HepG2 (cell line): ENCODE results near the gene DPM2. TPM values are rescaled to one million over a fixed set of nuclear protein-coding genes. Genes with fewer than 3 reads are reported as not detected.

Source experiments
- AKNA ChIP-seq: sonication (generic); formaldehyde crosslinking; IDR thresholded peaks from 2 replicates; pipeline ENCODE4 v1.4.0; 2020; ENCODE audit warnings: missing genetic modification reagents, borderline replicate concordance
- CREB1 ChIP-seq, 2 experiments: fragments of 450-650 bp in 1 of 2; IDR thresholded peaks; 2 replicates each; pipeline ENCODE4 v1.6.1; 2016 to 2017; ENCODE audit warnings: control low read depth in 1 of 2, mild to moderate bottlenecking in 1 of 2, missing compliant biosample characterization in 1 of 2, missing genetic modification characterization in 1 of 2
- FOXM1 ChIP-seq: sonication (generic); formaldehyde crosslinking; IDR thresholded peaks from 2 replicates; pipeline ENCODE4 v1.5.0; 2020; ENCODE audit warnings: missing genetic modification reagents
- GATA4 ChIP-seq: sonication (generic); IDR thresholded peaks from 2 replicates; pipeline ENCODE4 v1.6.1; 2016; ENCODE audit warnings: antibody characterized with exemption, low read depth, borderline replicate concordance
- HMG20A ChIP-seq: IDR thresholded peaks from 2 replicates; pipeline ENCODE4 v1.6.1; 2016; ENCODE audit warnings: borderline replicate concordance
- PRPF4 ChIP-seq: fragments of 200-400 bp; formaldehyde crosslinking; IDR thresholded peaks from 2 replicates; pipeline ENCODE4 v1.6.1; 2016; ENCODE audit warnings: low read length, low read depth; ENCODE audit not compliant: poor library complexity, severe bottlenecking
- TEAD3 ChIP-seq: optimal IDR thresholded peaks from 2 replicates; pipeline ENCODE3; 2016; ENCODE audit warnings: borderline replicate concordance
- THRA ChIP-seq: sonication (generic); formaldehyde crosslinking; IDR thresholded peaks from 2 replicates; pipeline ENCODE4 v1.4.0; 2020; ENCODE audit warnings: missing genetic modification reagents, borderline replicate concordance
- ZFP36L2 ChIP-seq: sonication (generic); formaldehyde crosslinking; IDR thresholded peaks from 2 replicates; pipeline ENCODE4 v1.4.0; 2020; ENCODE audit warnings: missing genetic modification reagents
- ZFY ChIP-seq: sonication (generic); formaldehyde crosslinking; IDR thresholded peaks from 2 replicates; pipeline ENCODE4 v1.4.0; 2020; ENCODE audit warnings: missing genetic modification reagents
- ZMAT3 ChIP-seq: sonication (generic); formaldehyde crosslinking; conservative IDR thresholded peaks from 2 replicates; pipeline ENCODE4 v1.7.0; 2021; ENCODE audit warnings: missing genetic modification reagents
- ZNF230 ChIP-seq: sonication (generic); formaldehyde crosslinking; IDR thresholded peaks from 2 replicates; pipeline ENCODE4 v1.4.0; 2020; ENCODE audit warnings: mild to moderate bottlenecking, missing genetic modification reagents
- ZNF484 ChIP-seq: sonication (generic); formaldehyde crosslinking; IDR thresholded peaks from 2 replicates; pipeline ENCODE4 v1.5.1; 2020; ENCODE audit warnings: mild to moderate bottlenecking, low read depth, missing genetic modification reagents, borderline replicate concordance
- ZNF503 ChIP-seq: sonication (generic); formaldehyde crosslinking; IDR thresholded peaks from 2 replicates; pipeline ENCODE4 v1.4.0; 2020; ENCODE audit warnings: missing genetic modification reagents
- ZNF552 ChIP-seq: sonication (generic); formaldehyde crosslinking; IDR thresholded peaks from 2 replicates; pipeline ENCODE4 v1.9.0; 2022; ENCODE audit warnings: missing genetic modification reagents, mild to moderate bottlenecking, borderline replicate concordance
- polyA plus RNA-seq, 8 experiments: library from polyadenylated mRNA; depleted of rRNA in 3 of 8; stranded (reverse) in 7 of 8; unstranded in 1 of 8; fragments of >200 nt; fragmentation: Illumina TruSeq in 4 of 8; extraction: Trizol in 4 of 8; gene quantifications; 2 replicates each; pipeline versions ENCODE4 v1.2.1 to v1.2.3, GENCODE V29; 2011 to 2016; ENCODE audit warnings: low read depth in 4 of 8, missing spikeins in 1 of 8, mixed read lengths in 1 of 8; ENCODE audit not compliant: insufficient read depth in 1 of 8
- total RNA-seq, 5 experiments: library from RNA; depleted of rRNA; stranded (reverse); fragments of >200 nt; fragmentation: Illumina TruSeq; extraction: Trizol; gene quantifications; 2 replicates each; pipeline ENCODE4 v1.2.3, GENCODE V29; 2016; ENCODE audit warnings: low read depth in 1 of 5
- TF ChIP-seq, protein P1 (sequence below): sonication (generic); formaldehyde crosslinking; IDR thresholded peaks from 2 replicates; pipeline ENCODE4 v1.4.0; 2020; ENCODE audit warnings: mild to moderate bottlenecking, missing genetic modification reagents
- TF ChIP-seq, protein P2 (sequence below): sonication (generic); formaldehyde crosslinking; IDR thresholded peaks from 2 replicates; pipeline ENCODE4 v1.8.1; 2023; ENCODE audit warnings: missing genetic modification reagents, inconsistent platforms, borderline replicate concordance

DPM2 gene
- total and polyA plus RNA-seq, 2 of the 13 experiments (the other 11 are each of a cell fraction or from before 2014, with no cell fraction given) = 24.8 to 35.3 TPM

- TF ChIP-seq AKNA (CRISPR knock-in tag) (no peak), ZNF503 (CRISPR knock-in tag) (peak; percentile 74; the same call in 1 of the 2 replicates), HMG20A (CRISPR knock-in tag) (peak; percentile 76; the same call in 1 of the 2 replicates), ZFP36L2 (CRISPR knock-in tag) (no peak), CREB1 (IDR thresholded peaks at IDR 0.05) (peak; percentile 69), CREB1 (CRISPR knock-in tag; IDR thresholded peaks at IDR 0.05) (no peak), THRA (CRISPR knock-in tag) (peak; percentile 89), TEAD3 (CRISPR knock-in tag) (peak; percentile 87), PRPF4 (no peak), GATA4 (no peak), ZNF230 (CRISPR knock-in tag) (peak; percentile 54; the same call in 1 of the 2 replicates), ZMAT3 (peak; percentile 75), FOXM1 (CRISPR knock-in tag) (no peak), ZNF484 (no peak), ZFY (CRISPR knock-in tag) (peak; percentile 82), ZNF552 (CRISPR knock-in tag) (no peak; the same call in 1 of the 2 replicates)
- TF ChIP-seq, protein P1, sequence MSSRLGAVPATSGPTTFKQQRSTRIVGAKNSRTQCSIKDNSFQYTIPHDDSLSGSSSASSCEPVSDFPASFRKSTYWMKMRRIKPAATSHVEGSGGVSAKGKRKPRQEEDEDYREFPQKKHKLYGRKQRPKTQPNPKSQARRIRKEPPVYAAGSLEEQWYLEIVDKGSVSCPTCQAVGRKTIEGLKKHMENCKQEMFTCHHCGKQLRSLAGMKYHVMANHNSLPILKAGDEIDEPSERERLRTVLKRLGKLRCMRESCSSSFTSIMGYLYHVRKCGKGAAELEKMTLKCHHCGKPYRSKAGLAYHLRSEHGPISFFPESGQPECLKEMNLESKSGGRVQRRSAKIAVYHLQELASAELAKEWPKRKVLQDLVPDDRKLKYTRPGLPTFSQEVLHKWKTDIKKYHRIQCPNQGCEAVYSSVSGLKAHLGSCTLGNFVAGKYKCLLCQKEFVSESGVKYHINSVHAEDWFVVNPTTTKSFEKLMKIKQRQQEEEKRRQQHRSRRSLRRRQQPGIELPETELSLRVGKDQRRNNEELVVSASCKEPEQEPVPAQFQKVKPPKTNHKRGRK = no peak
- TF ChIP-seq, protein P2, sequence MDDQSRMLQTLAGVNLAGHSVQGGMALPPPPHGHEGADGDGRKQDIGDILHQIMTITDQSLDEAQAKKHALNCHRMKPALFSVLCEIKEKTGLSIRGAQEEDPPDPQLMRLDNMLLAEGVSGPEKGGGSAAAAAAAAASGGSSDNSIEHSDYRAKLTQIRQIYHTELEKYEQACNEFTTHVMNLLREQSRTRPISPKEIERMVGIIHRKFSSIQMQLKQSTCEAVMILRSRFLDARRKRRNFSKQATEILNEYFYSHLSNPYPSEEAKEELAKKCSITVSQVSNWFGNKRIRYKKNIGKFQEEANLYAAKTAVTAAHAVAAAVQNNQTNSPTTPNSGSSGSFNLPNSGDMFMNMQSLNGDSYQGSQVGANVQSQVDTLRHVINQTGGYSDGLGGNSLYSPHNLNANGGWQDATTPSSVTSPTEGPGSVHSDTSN (CRISPR knock-in tag) = no peak
These were observed 13.0 kb upstream of the DPM2 start (continued) for GRCh38 chr9:127950513-127951289.
